ENCODE data around the gene CCDC85B. TPM values are rescaled to one million over a fixed set of nuclear protein-coding genes. Genes with fewer than 3 reads are reported as not detected.
A peak's percentile ranks its signal among the peaks of the same experiment; 100 is the strongest.

CCDC85B gene
- total and polyA plus RNA-seq, 2 of the 13 experiments (the other 11 are each of a cell fraction or from before 2014, with no cell fraction given), result 8.2 to 19.5 TPM

DNA sequence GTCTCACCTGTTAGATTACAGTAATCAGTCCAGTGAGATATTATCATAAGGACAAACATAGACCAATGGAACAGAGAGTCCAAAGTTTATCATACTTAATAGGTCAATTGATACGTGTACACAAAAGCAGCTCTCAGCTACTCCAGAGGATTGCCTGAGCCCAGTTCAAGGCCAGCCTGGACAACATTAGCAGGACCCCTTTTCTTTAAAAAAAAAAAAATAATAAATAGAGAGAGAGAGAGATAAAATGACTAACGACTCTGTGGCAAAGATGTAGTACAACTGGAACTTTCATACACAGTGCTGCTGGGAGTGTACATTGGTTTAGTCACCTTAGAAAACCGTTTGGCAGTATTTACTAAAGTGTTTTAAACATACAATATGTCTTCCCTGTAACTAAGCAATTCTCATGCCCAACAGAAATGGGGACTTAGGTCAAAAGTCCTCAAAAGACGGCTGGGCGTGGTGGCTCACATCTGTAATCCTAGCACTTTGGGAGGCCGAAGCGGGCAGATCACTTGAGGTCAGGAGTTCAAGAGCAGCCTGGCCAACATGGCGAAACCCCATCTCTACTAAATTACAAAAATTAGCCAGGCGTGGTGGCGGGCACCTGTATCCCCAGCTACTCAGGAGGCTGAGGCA is 46.1 kb upstream of the CCDC85B start (continued):
- TF ChIP-seq, protein P1, sequence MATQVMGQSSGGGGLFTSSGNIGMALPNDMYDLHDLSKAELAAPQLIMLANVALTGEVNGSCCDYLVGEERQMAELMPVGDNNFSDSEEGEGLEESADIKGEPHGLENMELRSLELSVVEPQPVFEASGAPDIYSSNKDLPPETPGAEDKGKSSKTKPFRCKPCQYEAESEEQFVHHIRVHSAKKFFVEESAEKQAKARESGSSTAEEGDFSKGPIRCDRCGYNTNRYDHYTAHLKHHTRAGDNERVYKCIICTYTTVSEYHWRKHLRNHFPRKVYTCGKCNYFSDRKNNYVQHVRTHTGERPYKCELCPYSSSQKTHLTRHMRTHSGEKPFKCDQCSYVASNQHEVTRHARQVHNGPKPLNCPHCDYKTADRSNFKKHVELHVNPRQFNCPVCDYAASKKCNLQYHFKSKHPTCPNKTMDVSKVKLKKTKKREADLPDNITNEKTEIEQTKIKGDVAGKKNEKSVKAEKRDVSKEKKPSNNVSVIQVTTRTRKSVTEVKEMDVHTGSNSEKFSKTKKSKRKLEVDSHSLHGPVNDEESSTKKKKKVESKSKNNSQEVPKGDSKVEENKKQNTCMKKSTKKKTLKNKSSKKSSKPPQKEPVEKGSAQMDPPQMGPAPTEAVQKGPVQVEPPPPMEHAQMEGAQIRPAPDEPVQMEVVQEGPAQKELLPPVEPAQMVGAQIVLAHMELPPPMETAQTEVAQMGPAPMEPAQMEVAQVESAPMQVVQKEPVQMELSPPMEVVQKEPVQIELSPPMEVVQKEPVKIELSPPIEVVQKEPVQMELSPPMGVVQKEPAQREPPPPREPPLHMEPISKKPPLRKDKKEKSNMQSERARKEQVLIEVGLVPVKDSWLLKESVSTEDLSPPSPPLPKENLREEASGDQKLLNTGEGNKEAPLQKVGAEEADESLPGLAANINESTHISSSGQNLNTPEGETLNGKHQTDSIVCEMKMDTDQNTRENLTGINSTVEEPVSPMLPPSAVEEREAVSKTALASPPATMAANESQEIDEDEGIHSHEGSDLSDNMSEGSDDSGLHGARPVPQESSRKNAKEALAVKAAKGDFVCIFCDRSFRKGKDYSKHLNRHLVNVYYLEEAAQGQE (IDR thresholded peaks at IDR 0.05; ENCODE audit: borderline replicate concordance in 1 of 2, low read depth in 1 of 2, low read length in 2 of 2), result no peak
- TF ChIP-seq MYNN (CRISPR knock-in tag; IDR thresholded peaks at IDR 0.05; ENCODE audit: low read depth) (no peak), CENPT (CRISPR knock-in tag; IDR thresholded peaks at IDR 0.05; ENCODE audit: low read depth) (no peak), GATA4 (IDR thresholded peaks at IDR 0.05; ENCODE audit: borderline replicate concordance, low read depth) (no peak), MTA3 (CRISPR knock-in tag; IDR thresholded peaks at IDR 0.05) (no peak), ZMYM2 (CRISPR knock-in tag; IDR thresholded peaks at IDR 0.05) (peak; percentile 76; the same call in 1 of the 2 replicates), RAD51 (IDR thresholded peaks at IDR 0.05; ENCODE audit: borderline replicate concordance) (no peak), EP300 (IDR thresholded peaks at IDR 0.05; ENCODE audit: low read depth in 2 of 2, low read length in 2 of 2) (peak in 1 of 2 experiments; percentile 42; a peak in 2 of 4 replicates), EP300 (CRISPR knock-in tag; IDR thresholded peaks at IDR 0.05; ENCODE audit: borderline replicate concordance) (no peak), MTF1 (CRISPR knock-in tag; IDR thresholded peaks at IDR 0.05) (no peak), FOXK2 (IDR thresholded peaks at IDR 0.05) (no peak), SATB2 (CRISPR knock-in tag; IDR thresholded peaks at IDR 0.05) (no peak), ZNF10 (CRISPR knock-in tag; IDR thresholded peaks at IDR 0.05; ENCODE audit: borderline replicate concordance, low read depth) (no peak), GZF1 (CRISPR knock-in tag; IDR thresholded peaks at IDR 0.05) (no peak), SKI (IDR thresholded peaks at IDR 0.05; ENCODE audit: partially characterized antibody) (no peak), ZFP37 (CRISPR knock-in tag; IDR thresholded peaks at IDR 0.05; ENCODE audit: borderline replicate concordance) (no peak), ZNF446 (CRISPR knock-in tag; IDR thresholded peaks at IDR 0.05) (no peak), TOE1 (CRISPR knock-in tag; IDR thresholded peaks at IDR 0.05) (no peak)
- TF ChIP-seq, protein P2, sequence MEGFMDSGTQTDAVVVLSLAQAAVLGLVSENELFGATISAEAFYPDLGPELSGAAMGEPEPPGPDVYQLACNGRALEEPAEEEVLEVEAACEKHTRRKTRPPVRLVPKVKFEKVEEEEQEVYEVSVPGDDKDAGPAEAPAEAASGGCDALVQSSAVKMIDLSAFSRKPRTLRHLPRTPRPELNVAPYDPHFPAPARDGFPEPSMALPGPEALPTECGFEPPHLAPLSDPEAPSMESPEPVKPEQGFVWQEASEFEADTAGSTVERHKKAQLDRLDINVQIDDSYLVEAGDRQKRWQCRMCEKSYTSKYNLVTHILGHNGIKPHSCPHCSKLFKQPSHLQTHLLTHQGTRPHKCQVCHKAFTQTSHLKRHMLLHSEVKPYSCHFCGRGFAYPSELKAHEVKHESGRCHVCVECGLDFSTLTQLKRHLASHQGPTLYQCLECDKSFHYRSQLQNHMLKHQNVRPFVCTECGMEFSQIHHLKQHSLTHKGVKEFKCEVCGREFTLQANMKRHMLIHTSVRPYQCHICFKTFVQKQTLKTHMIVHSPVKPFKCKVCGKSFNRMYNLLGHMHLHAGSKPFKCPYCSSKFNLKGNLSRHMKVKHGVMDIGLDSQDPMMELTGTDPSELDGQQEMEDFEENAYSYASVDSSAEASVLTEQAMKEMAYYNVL (CRISPR knock-in tag; IDR thresholded peaks at IDR 0.05; ENCODE audit: borderline replicate concordance), result no peak

Data from HepG2 (cell line).